ENCODE measurements around the gene RD3L.
"Not testable (repeated sequence)": the region's sequence is repeated elsewhere in the genome, so short reads cannot be mapped to it uniquely, and the experiment has no call there.

RD3L gene

DNA sequence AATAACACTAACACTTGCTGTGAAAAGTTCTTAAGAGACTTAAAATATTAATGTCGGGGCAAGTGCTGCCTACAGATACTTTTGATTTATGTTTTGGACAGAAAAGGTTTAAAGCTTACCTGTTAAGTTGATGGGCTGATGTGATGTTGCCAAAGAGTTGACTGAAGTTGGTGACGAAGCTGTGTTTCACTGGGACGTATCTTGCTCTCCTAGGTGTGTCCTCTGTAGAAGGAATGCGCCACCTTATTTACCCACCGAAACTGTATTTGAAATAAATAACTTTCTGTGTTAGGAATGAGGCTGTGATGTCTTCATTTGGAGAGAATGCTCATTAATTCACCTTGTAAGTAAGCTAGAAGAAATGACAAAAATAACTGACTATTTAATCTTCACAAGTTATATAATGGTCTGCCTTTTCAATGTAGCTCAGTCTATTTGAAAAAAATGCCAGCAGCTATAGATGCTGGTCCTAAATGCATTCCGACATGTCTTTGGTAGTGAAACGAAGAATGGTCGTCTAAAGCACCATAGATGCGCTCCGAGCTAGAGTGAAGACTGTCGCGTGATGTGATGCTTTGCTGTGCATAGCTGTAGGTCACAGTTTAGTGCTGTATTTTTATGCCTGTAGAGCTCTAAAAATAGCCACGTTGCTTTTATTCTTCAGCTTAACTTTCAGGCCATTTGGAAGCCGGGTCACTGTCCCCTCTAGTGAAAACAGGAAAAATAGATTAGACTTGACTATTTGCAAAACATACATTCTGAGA lies at the start of gene RD3L:
RD3L (minus strand) TSS at position 557 of the 764 bp plus-strand sequence. CDS start 834 bp downstream, outside the sequence.
- DNase-seq (ENCODE audit: low read depth in 3 of 3, low spot score in 1 of 3), result no peak

DNA sequence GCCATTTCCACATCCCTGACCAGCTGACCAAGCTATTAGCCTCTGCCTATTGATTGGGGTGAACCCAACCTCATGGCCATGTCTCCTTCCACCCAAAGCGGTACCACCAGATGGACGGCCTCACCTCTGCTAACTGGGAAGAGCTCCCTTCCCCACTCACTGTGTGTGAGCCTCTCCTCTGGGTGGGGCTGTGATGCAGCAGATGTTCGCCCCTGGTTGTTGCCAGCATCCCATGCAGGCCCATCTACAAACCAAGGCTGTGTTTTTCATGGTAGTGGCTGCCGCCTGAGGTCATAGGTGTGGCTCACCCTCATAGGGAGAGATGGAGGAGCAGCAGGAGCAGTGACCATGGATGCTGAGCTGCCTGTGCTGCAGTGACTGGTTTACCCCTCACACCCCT lies 47.6 kb upstream of the RD3L start:
- DNase-seq (ENCODE audit: low read depth in 3 of 3, low spot score in 1 of 3), result no peak

DNA sequence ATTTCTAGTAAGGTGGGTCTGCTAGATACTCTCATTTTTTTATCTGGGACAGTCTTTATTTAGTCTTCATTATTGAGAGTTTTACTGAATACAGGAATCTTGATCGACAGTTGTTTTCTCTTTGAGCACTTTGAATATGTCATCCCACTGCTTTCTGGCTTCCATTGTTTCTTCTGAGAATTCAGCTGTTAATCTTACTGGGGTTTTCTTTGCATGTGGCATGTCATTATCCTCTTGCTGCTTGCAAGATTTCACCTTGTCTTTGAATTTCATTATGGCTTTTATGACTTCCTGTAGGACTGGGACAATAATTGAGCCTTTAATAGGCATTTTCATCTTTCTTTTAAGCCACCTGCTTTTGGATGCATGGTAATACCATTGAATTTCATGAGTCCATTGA lies 46.7 kb upstream of the RD3L start:
- no peak for DNase-seq (ENCODE audit: low read depth in 3 of 3, low spot score in 1 of 3)

DNA sequence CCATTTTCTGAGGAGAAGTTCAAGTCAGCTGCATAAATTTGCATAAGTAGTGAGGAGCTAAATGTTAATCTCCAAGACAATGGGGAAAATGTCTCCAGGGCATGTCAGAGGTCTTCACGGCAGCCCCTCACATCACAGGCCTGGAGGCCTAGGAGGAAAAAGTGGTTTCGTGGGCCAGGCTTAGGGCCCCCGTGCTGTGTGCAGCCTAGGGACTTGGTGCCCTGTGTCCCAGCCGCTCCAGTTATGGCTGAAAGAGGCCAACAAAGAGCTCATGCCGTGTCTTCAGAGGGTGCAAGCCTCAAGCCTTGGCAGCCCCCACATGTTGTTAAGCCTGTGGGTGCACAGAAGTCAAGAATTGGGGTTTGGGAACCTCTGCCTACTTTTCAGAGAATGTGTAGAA lies 41.9 kb upstream of the RD3L start:
- no peak for DNase-seq (ENCODE audit: low read depth in 3 of 3, low spot score in 1 of 3)

DNA sequence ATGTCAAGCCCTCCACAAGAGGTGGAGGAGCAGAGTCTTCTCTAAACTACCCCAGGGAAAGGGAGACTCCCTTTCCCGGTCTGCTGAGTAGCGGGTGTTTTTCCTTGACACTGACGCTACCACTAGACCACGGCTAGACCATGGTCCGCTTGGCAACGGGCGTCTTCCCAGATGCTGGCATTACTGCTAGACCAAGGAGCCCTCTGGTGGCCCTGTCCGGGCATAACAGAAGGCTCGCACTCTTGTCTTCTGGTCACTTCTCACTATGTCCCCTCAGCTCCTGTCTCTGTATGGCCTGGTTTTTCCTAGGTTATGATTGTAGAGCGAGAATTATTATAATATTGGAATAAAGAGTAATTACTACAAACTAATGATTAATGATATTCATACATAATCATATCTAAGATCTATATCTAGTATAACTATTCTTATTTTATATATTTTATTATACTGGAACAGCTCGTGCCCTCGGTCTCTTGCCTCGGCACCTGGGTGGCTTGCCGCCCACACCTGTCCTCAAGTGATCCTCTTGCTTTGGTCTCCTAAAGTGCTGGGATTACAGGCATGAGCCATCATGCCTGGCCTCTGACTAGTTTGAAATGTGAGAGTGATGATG lies 38.4 kb upstream of the RD3L start:
- not testable (repeated sequence) for DNase-seq (ENCODE audit: low read depth in 3 of 3, low spot score in 1 of 3)

DNA sequence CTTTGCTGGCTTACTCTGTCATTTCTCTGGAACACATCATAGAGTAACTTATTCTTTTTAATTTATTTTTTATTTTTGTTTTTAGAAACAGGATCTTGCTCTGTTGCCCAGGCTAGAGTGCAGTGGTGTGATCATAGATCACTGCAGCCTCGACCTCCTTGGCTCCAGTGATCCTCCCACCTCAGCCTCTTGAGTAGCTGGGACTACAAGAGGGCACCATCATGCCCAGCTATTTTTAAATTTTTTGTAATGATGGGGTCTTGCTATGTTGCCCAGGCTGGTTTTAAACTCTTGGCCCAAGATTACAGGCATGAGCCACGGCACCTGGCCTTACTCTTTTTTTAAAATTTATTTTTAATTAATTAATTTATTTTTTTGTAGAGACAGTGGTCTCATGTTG lies 32.2 kb upstream of the RD3L start:
- DNase-seq (ENCODE audit: low read depth in 3 of 3, low spot score in 1 of 3), result no peak

DNA sequence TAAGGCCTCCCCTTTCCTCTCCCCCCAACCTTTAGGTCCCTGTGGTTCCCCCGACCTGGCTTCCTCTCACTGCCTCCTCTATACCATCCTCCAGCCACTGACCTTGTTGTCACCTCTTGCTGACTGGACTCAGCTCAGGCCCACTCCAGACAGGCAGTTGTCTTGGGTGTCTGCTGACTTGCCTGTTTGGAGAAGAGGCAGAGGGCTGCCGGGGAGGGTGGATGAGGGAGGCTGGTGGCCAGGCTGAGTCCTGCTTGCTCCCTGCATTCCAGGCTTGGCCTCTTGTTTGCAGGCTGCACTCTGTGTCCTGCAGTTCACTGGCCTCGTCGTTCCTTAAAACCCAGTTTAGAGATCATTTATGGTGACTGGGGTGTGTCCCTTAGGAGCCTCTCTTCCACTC lies 31.0 kb upstream of the RD3L start:
- no peak for DNase-seq (ENCODE audit: low read depth in 3 of 3, low spot score in 1 of 3)

DNA sequence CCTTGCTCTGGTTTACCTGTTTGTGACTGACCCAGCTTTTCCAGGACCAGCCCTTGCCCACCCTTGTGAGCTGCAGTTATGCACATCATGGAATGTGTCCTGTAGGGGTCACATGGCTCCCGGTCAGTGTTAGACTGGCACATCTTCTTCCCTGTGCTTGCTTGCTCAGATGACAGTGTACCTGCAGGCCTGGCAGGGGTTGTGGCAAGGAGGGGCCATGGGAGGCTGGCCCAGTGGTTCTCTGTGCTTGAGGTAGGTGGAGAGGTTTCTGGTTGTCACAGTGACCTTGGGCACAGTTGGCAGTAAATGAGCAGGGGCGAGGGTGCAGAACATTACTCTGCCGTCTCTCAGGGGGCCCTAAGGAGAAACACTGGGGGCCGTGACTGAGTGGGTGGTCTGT lies 27.6 kb upstream of the RD3L start:
- no peak for DNase-seq (ENCODE audit: low read depth in 3 of 3, low spot score in 1 of 3)

DNA sequence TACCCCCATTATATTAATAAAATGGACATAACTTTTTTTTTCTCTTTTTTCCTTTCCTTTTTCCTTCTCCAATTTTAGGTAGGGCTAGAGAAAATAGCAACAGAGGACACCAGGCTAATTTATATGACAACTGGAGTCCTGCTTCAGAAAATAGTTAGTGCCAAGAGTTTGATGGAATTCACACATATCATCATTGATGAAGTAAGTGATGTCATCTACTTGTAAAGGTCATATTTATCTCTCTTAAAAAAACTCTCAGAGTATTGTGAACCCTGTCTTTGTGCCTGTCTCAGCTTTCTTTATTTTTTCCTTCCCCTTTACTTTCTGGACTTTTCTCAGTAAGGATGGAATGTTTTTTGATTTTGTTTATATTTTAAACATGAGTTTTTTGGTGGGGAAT lies 24.3 kb upstream of the RD3L start:
- no peak for DNase-seq (ENCODE audit: low read depth in 3 of 3, low spot score in 1 of 3)

DNA sequence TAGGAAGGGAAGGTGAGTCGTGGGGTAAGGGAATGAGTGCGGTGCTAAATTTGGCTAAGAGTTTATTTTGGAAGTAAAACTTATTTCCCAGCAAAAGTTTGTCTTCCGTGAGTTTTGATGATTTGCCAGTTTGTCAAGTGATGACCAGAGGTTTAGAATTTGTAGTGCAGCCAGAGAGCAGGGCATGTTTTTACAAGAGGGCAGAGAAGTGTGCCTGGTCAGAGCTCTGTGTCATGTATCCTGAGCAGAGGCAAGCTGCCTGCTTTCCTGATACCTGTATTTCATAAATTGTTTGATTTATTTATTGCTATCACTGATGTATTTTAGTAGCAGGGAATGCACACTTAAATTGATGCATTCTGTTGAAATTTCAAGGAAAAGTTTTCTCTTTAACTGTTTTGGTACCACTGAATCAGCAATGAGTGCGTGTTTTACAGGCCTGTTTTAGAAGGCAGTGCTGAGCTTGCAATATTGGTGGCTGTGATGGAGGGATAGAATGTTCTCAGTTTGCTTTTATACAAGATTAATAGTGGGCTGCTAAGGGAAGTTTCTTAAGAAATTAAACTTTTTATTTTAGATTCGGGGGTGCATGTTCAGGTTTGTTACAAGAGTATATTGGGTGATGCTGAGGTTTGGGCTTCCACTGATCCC lies 19.7 kb upstream of the RD3L start:
- no peak for DNase-seq (ENCODE audit: low read depth in 3 of 3, low spot score in 1 of 3)

DNA sequence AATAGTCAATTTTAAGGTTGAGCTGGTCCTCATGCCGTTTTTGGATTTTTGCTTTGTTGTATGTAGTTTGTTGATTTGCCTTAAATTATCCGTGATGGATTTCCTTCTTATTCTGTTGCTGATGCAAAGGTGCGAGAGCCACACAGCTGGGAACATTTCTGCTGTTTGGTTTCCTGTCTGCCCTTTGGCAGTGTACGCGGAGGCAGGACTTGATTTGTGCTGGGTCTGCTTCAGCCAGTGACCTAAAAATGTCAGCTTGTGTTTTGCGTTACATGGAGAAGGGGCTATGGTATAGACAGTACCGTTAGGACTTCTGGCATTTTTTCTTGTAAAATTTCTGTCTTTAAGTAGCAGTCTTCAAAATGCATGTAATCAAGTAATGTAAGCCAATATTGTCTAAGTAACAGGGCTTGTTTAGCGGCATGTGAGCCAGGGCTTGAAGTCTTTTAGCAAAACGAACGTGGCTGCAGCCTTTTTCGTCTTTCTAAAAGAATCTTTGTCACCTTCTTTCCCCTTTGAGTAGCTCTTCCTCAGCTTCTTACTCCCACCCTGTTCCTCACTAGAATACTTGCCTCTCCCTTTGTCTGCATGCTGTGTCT lies 18.2 kb upstream of the RD3L start:
- no peak for DNase-seq (ENCODE audit: low read depth in 3 of 3, low spot score in 1 of 3)

DNA sequence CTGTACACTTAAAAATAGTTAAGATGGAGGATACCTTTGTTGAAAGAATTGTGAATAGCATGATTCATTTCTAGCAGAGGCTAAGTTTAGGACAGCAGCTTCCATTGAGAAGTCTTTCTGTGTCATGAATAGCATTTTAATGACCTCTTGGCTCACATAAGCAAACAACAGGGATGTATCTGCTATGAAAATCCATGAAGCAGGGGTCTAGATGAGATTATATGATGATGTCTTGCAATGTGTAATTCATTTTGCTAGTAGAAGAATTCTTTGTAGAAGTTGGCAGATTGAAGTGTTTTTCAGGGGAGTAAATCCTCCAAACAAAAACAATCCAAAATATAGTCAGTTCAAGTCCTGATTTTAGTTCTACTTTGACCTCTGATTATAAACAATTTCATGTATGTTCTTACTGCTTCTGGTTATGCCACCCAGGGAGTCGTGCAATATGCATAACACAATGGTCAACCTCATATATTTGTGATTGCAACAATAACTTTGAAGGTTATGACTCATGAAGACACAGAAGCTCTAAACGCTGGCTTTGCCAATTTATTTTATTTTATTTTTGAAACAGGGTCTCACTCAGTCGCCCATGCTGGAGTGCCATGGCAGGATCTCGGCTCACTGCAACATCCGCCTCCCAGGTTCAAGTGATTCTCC lies 6.9 kb upstream of the RD3L start:
- DNase-seq (ENCODE audit: low read depth in 3 of 3, low spot score in 1 of 3), result no peak

DNA sequence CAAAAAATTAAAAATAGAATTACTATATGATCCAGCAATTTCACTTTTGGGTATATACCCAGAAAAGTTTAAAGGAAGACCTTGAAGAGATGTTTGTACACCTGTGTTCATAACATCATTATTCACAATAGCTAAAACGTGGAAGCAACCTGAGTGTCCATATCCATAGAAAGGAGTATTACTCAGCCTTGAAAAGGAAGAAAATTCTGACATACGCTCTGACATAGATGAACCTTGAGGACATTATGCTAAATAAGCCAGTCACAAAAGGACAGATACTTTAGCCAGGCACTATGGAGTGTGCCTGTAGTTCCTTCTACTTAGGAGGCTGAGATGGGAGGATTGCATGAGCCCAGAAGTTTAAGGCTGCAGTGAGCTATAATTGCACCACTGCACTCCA lies 6.1 kb upstream of the RD3L start:
- DNase-seq (ENCODE audit: low read depth in 3 of 3, low spot score in 1 of 3), result no peak

DNA sequence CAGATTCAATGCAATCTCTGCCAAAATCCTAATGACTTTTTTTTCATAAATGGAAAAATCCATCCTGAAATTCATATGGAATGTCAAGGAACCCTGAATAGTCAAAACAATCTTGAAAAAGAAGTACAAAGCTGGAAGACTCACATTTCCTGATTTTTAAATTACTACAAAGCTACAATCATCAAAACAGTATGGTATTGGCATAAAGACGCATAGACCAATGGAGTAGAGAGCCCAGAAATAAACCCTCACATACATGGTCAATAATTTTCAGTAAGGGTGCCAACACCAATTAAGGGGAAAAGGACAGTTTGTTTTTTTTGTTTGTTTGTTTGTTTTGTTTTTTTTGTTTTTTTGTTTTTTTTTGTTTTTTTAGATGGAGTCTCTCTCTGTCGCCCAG lies 4.6 kb upstream of the RD3L start:
- DNase-seq (ENCODE audit: low read depth in 3 of 3, low spot score in 1 of 3), result no peak

DNA sequence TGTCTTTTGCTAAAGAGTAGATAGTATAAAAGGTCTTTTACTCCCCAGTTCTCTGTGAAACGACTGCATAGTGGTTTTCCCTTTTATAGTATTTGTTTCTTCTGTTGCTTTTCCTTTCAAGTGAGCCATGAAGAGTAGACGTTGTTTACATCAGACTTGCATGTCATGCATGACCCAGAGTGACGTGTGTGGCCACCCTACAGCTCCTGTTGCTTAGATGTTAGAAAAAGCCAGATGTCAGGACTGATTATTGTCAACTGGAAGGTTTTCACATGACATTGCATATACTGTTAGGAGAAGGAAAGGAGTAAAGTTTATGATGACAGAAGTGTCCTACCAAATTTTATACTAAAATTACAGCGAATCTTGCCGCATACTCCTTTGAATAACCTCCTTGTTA lies 1.3 kb upstream of the RD3L start:
- no peak for DNase-seq (ENCODE audit: low read depth in 3 of 3, low spot score in 1 of 3)

DNA sequence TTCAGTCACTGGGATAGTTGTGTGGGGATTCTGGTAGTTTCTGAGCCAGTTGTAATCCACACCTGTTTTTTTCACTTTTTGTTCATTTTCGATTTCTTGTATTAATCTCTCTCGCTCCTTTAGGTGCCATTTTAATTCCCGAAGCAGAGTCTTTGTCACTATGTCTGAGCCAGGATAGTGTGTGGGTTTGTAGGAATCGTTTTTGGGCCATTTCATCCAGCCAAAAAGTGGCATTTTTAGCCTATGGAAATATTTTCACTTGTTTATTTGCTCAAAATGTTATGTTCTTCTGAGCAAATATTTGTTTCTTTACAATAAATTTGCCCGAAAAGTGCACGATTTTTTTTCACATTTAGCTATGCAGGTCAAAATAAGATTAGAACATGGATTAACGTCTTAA lies 867 bp downstream of the RD3L start:
- no peak for DNase-seq (ENCODE audit: low read depth in 3 of 3, low spot score in 1 of 3)

DNA sequence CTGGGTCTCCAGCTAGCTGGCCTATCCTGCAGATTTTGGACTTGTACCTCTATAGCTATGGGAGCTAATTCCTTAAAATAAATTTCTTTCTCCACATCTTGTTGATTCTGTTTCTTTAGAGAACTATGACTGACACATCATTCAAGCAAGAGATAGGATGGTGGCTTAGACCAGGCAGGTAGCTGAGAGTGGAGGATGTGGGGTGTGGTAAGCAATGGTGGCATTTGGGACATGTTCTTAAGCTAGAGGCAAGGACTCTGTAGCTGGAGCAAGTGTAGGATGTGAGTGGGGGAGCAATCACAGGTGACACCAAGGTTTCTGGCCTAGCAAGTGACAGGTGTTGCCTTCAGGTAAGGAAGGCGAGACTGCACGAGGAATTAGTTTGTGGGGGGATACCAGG lies 7.2 kb downstream of the RD3L start:
- DNase-seq (ENCODE audit: low read depth in 3 of 3, low spot score in 1 of 3), result no peak

DNA sequence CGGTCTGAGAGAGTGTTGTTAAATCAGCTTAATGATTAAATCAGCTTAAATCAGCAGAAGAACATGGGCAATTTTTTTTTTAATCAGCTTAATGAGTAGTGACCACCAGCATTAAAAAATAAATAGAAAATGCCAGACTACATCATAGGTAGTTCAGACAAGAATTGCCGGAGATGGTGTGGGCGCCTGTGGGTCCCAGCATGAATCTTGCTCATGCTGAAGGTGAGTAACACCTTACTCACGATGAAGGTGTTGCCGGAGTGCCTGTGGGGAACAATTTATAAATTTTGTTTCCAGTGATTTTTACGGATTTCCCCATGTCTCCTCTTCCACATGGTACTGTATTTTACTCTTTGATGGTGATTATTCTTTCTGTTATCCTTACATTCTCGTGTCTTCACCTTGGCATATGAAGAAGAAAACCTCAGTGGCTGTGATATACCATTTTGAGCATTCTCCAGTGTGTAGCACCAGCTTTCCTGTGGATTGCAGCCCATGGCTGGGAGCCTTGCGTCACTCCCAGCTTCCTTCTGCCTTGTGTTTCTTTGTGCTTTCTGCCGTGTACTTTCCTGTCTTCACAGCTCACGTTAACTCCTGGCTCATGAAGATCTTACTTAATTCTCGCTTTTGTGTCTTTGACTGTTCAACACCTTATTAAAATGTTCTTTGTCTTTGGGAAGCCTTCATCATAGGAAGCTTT lies 9.4 kb downstream of the RD3L start:
- no peak for DNase-seq (ENCODE audit: low read depth in 3 of 3, low spot score in 1 of 3)

DNA sequence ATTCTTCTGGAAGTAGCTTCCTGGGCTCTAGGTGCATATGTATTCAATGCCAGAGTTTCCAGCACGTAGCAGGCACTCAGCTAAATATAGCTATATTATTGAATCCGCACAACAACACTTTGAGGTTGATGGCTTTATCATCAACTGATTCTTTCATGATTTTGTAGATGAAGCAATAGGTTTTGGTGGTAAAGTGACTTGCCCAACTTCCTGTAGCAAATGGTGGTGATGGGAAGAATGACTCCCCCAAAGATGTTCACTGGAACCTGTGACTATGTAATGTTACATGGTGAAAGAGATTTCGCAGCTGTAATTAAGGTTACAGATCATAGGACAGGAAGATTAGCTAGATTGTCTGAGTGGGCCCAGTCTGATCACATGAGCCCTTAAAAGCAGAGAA lies 10.9 kb downstream of the RD3L start:
- DNase-seq (ENCODE audit: low read depth in 3 of 3, low spot score in 1 of 3), result no peak

DNA sequence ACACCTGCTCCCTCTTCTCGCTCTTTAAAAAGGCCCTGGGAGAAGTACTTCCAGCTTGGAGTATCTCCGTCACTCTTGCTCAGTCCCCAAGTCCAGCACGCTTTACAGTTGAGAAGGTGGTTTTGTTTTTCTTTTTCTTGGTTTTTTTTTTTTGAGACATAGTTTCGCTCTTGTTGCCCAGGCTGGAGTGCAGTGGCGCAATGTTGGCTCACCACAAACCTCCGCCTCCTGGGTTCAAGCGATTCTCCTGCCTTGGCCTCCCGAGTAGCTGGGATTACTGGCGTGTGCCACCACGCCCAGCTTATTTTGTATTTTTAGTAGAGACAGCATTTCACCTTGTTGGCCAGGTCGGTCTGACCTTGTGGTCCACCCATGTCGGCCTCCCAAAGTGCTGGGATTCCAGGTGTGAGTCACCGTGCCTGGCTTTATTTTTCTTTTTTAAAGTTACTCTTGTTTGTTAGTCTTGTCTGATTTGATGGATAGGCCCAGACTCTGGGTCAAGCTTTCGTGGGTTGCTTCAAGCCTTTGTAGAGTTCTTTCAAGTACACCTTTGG lies 12.2 kb downstream of the RD3L start:
- no peak for DNase-seq (ENCODE audit: low read depth in 3 of 3, low spot score in 1 of 3)
